ENCODE results near the gene LONRF2.
A peak's percentile ranks its signal among the peaks of the same experiment; 100 is the strongest.

LONRF2 gene

DNA sequence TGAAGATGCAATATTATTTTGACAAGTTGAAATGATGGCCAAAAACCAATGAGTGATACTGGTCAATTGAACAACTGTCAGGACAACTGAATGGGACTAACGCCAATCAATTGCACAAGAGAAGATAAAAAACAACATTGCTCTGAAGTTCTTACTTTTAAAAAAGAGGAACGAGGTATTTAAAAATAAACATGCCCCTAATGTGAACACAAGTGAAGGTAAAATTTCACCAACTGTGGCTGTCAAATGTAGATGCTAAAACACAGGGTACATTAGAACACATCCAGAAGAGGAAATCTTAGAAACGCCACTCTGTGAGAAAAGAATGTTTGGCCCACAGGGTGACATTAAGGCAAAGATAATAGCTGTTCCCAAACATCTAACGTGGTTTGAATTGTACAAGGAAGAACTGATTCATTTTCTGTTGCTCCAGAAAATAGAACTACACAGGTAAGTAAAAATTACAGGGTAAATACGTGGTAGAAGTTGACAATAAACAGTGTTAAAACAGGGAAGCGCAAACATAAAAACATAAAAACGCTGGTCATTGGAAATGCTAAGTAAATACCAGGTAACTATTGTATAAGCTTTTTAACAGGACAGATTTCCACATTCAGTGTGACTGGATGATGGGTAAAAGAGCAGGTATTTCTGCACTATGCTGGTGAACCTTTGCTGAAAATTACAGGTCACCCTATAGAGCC lies 20.3 kb downstream of the LONRF2 start:
- FAIRE-seq, result no peak
- no peak for DNase-seq (ENCODE audit: low spot score)

DNA sequence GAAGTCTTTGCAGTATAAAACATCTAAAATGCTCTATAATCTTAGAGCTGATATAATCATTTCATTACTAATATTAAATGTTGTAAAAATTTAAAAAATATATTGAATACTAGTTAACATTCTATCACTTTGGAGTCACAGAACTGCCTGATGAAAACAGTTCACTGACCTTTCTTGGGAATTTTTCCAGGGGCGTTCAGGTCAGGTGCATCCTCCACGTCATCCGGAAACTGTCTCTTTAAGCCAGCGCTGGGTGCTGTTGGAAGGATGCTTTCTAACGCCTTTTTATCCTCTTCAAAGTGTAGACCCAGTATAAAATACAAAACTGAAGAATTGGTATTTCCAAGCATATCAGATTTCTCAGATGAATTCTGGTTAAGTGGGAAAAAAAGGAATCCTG lies 22.8 kb downstream of the LONRF2 start:
- no peak for DNase-seq (ENCODE audit: low spot score)
- no peak for FAIRE-seq

DNA sequence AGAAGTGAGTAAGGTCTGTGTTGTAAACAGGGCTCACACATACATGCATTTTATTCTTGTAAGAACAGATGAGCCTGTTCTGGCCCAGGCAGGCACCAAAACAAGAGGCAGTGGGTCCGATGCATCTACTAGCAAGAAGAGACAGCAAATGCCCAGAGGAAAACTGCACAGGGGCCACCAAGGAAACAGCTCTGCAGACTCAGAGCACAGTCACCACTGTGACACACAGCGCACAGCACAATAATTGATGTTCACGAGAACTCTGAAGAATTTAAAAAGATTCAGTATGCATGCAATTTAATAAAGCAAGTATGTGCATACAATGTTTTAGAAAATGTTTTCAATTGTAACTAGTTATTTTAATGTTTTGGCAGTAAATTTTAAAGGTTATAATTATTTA lies 24.8 kb downstream of the LONRF2 start:
- FAIRE-seq (no peak), DNase-seq (ENCODE audit: low spot score) (no peak)

DNA sequence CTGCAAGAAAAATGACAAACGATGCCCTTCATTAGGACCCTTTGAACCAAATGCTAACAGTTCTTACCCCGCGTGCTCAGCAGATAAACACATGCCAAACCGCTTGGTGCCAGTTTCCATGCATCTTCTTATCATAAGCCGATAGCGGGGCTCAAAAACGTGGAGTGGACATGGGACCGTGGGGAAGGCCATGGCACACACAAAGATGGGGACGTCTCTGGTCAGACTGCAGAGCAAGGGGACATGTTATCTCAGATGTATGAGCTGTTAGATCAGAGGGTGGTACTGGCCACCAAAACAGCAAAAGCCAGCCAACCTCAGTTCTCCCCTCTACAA lies 28.2 kb downstream of the LONRF2 start:
- DNase-seq (ENCODE audit: low spot score), result no peak
- no peak for FAIRE-seq

DNA sequence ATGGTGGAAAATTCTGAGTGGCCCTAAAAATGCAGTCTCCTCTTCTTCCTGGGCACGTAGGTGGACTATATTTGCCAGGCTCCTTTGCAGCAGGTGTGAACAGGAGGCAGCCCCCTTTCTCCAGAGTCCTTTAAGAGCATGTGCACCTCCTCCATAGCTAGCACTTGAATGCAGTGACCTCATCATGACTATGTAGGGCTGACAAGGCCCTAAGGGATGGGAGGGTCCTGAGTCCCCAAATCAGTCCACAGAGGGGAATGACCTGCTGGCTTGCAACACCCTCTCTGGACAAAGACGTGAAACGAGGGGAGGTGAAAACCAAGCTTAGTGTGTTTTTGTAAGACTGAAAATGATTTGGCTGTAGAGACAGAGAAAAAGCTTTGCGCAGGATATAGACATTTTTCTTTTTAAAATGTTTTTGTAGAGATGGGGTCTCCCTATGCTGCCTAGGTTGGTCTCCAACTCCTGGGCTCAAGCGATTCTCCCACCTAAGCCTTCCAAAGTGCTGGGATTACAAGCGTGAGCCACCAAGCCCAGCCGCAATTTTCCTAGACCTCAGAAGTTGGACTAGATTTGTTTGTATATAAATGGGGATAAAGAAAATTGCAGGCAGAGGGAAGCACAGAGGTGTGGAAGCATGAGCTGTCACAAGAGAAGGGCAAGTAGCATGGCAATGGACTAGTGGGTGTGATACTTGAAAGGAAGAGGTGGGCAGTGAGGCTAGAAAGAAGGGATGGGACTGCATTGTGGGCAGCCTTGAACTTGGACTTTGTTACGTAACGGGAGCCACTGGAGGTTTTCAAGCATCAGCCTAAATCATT lies 28.8 kb downstream of the LONRF2 start:
- FAIRE-seq (no peak), DNase-seq (ENCODE audit: low spot score) (no peak)

DNA sequence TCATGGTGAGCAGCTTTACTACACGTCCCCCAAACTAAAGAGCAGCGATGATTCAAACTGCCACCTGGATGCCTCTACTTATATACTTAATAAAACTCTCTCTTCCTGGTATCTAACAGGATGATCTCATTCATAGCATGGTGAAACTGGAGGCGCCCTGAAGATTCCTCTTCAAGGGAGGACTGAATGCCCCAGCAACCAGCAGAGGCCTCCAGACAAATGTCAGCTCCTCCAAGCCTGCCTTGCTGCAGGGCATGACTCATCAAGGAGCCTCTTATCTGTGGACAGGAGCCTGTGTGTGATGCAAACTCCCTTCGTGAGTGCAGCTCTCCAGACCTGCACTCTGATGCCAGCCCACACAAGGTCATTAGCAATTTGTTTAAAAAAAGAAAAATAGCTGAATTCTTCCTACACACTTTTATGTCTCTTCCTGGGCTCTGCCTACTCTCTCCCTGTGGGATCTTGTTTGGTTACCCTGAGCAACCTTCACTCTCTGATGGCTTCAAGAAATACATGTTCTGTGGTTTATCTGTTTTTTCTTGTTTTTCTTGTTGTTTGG lies 30.2 kb downstream of the LONRF2 start:
- FAIRE-seq (peak; percentile 94), DNase-seq (ENCODE audit: low spot score) (peak; percentile 100)

DNA sequence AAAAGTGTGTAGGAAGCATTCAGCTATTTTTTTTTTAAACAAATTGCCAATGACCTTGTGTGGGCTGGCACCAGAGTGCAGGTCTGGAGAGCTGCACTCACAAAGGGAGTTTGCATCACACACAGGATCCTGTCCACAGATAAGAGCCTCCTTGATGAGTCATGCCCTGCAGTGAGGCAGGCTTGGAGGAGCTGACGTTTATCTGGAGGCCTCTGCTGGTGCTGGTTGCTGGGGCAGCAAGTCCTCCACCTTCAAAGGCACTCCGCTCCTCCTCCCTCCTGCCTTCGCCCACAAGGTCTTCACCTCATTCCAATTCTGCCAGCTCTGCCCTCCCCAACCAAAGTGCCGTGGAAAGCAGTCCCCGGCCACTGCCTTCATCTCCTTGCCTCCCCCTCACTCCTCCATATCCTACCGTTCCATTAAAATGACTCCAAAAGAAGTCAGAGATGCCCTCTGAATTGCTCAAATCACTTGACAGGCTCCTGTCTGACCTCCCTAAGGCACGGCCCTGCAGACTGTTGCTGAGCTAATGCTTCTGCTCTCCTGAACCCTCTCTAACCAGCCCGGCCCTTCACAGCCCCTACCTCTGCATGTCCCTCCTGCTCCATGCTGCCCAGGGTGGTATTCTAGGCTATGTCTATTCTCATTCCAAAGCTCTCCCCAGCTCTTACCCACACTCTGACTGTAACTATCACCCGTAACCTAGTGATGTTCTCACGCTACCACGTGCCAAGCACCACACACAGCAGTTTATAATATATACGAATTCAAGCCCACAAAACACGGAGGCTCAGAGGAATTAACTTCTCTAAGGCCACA lies 30.9 kb downstream of the LONRF2 start:
- peak; percentile 99 for DNase-seq (ENCODE audit: low spot score)
- peak; percentile 90 for FAIRE-seq

DNA sequence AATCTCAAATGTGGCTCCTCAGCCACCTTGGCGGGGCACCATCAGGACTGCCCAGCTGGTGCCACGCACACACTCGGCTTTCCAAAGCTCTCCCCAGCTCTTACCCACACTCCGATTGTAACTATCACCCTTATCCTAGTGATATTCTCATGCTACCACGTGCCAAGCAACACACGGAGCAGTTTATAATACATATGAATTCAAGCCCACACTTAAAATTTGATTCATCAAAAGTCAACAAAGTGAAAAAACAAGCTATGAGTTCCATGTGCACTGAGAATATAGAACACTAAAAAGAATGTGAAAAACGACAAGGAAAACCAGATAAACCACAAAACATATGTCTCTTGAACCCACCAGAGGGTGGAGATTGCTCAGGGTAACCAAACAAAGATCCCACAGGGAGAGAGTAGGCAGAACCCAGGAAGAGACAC lies 31.6 kb downstream of the LONRF2 start:
- DNase-seq (ENCODE audit: low spot score) (no peak), FAIRE-seq (no peak)

DNA sequence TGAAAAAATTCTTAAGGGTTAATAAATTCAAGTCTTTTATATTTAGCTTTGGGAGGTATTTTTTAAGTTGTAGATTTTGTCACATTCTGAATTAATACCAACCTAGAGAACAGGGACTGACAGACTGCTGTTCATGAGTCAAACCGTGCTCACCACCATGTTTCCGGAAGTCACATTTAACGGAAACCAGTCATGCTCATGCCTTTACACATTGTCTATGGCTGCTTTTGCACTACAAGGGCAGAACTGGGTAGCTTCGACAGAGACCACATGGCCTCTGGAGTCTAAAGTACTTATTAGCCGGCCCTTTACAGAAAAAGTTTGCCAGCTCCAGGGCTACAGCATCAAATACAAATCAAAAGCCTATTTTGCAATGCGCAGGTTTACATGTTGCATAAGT lies 33.3 kb downstream of the LONRF2 start:
- FAIRE-seq, result no peak
- DNase-seq (ENCODE audit: low spot score), result peak; percentile 51

DNA sequence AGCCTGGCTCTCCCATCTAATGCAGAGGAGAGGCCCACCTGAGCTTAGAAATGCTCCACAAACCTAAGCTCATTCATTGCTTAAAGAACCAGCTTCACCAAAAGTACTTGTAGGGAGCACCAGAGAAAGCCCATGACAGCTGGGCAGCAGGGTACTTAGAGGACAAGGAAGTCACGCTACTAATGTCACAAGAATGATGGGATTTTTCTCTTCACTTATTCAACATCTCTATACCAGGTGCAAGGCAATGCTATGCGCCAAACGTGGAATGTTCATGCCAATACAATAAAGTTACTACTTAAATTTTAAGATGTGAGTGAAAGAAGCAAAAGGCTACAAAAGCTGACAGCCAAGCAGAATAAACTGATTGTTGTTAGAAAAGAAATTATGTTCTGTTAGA lies 36.0 kb downstream of the LONRF2 start:
- DNase-seq (ENCODE audit: low spot score) (no peak), FAIRE-seq (no peak)

DNA sequence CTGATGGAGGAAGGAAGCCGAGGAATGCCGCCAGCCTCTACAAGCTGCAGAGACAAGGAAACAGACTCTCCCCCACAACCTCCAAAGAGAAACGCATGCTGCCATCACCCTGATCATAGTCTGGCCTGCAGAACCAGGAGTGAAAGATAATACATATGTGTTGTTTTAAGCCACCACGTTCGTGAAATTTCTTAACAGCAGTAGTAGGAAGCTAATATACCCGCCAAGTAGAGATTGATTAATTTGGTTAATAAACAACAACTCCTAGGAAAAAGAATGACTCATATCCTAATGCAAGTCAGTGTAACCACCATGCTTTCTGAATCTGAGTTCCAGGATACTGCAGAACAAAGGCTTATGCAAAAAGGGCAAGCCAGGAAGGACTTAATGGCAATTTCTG lies 36.6 kb downstream of the LONRF2 start:
- FAIRE-seq (peak; percentile 93), DNase-seq (ENCODE audit: low spot score) (peak; percentile 79)

DNA sequence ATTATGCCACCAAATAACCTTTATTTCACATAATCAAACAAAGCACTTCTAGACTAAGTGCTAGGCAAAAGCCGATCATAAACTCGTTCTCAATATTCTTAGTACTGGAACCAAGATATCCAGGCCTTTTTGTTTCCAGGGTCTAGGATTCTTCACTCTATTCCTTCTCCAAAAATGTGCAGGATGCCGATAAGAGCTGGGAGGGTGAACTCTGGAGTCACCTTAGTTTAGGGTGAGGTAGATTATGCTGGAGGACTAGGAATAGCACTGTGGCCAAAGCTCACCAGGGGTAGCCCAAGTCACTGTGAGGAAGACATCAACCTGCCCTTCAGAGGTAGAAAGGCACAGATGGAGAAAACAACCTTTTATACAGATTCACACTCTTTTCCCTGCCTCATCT lies 37.3 kb downstream of the LONRF2 start:
- DNase-seq (ENCODE audit: low spot score) (no peak), FAIRE-seq (no peak)

DNA sequence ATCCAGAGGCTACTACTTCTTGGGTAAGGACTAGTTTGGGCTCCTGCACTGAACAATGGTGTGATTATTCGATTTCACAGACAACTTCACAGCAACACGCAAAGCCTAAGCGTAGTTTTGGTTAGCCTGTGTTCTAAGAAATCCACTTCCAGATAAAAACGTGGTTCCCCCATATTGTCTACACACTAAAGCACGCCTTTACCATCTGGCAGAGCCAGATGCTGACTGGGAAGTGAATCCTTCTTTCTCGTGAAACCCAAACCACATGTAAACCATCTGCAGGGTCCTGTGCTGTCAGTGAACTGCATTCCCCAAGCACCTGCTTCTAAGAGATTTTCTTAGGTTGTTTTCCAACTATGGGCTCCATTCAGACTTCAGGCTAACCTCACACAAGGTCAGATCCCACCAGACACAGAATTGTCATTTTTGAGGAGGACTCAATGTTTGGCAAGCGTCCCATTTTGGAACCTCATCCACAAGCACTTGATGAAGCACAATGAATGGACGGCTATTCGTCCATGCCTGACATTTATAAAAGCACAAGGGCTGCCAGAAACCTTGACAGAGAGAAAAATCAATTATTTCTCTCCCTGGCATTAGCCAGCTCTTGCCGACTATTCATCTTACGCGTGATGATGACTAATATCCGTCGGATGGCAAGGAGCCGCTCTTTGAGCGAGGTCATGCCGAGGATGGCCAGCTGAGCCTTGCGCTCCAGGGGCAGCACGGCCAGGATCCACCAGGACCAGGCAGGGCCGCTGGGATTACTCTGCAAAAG lies 38.4 kb downstream of the LONRF2 start:
- FAIRE-seq (peak; percentile 85), DNase-seq (ENCODE audit: low spot score) (peak; percentile 74)

DNA sequence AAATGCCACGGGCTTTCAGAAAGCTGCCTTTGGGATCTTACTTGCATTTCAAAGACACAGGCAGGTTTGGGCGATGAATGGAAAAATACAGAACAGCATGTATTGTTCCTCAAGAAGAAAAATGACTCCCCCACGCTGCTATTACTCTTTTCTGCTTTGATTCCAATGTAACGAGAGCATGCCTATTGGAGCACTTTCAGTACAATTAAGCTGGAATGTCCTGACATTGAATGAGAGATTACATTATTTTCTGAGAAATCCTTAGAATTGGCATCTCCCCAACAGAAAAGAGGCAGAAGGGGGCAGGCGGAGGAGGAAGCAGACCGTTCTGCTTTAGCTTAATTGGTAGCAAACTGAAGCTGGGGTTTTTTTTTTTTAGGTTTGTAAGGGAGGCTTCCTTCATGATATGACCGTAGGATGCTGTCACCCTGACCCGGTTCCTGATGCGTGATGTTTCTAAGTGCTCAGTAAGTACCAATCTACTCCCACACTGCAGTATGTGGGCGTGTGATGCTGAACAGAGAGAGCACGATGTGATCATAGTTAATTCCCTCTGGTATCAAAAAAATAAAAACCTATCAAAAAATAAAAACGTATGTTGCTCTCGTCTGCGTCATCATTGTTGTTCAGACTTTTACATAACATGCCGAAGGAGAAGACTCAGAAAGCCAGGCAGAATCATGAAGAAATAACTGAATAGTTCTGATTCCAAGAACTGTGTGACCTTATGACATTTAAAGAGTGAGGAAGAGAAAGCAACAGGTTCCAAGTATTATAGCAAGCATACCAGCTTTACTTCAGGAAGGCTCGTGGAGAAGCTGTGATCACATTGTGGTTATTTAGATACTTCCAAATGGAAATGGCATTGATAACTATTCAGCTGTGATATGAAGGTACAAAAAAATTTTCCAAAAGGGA lies 40.5 kb downstream of the LONRF2 start:
- FAIRE-seq, result no peak
- no peak for DNase-seq (ENCODE audit: low spot score)

DNA sequence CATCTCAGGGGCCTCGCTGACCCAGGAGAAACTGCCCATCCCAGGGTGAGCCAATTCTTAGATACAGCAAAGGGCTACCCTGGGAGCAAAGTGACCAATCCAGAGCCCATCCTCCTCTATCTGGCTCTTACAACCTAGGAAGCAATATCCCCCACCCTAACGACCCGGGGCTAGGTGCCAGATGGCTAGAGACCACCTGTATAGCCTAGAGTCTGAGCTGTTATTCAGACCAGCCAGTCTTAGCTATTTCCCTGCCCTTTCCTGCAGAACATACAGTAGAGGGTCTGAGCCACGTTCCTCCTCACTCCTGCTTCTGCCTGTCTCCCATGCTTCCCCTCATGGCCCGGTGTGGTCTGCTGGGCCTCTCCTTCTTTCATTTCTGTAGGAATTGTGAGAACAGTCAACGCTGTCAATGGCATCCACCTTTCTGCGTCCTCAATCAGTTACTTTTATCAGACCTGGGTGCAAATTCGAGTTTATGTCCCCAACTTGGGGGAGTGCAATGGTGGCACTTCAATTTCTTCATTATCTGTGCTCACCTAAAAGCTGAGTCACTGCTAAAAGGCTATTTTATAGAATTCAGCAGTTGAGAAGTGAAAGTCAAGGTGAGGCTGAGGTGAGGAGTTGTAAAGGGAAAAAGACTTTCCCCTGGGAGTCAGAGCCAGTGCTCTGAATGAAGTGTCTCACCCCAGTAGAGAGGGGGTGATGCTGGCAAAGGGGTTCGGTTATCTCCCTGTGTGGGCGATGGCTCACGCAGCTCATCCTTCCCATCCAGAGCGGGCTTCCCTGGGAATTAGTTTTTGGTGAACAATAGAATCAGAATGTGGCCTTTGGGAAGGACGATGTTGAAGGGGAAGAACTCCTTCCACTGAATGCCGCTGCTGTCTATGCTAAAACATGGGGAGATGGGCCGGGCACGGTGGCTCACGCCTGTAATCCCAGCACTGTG lies 42.4 kb downstream of the LONRF2 start:
- no peak for FAIRE-seq
- no peak for DNase-seq (ENCODE audit: low spot score)

DNA sequence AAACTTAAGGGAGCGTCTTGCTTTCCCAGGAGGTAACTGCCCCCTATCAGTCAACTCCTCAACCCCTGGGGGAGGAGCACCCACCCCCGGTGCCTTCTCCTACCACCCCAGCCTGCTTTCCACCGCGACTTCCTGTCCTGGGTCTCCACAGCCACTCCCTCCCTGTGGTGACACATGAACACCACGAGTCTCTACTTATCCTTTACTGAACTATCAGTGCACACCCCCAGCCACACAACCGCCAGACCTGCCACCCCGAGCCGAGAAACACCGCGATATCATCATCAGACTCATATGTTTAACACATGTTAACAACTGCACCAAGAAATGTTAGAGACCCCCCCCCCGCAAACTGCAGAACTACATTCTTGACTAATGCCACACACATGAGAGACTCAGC lies 43.3 kb downstream of the LONRF2 start:
- FAIRE-seq (no peak), DNase-seq (ENCODE audit: low spot score) (no peak)

DNA sequence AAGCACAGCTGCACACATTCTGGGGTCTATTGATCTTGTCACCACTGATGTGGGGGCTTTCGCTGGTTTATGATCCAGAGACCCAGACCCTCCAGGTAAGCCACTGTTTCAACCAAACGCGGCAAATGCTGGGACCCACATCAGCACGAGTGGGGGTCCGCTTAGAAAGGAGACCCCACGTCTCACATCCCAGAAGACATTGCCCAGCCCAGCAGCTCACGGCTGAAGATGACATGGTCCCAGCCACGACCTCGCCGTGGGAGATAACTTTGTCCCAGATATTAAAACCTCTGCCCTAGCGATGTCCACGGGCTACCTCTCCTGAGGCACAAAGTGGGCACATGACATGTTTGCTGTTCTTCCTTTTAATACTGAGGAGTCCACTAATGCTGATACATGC lies 43.8 kb downstream of the LONRF2 start:
- DNase-seq (ENCODE audit: low spot score), result no peak
- FAIRE-seq, result no peak

DNA sequence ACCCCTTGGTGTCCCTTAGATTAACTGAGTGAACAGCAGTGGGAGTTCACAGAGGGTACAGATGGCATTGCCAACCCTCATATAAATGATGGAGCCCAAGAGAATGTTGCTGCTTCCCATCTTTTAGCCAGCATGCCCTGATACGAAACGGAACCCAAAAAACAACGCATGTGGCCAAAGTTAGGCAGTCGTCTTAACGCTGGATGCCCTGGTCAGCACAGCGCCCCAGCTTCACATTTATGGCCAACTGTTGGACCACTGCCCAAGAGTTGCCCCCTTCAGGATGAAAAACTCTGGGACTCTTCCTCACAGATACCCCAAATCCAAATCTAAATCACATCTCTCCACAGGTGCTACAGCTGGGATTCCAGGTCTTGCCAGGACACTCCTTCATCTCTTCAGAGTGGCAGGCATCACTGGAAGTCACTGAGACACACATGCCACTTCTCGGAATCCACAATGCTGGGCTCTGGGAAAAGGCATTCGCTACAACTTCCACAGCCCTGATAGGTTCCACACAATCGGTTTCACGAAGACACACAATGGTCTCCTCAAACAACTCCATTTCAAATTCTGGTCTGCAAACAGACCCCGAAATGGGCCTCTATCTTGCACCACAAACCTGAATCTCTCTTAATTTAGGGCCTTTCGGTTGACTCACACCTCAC lies 44.6 kb downstream of the LONRF2 start:
- no peak for FAIRE-seq
- DNase-seq (ENCODE audit: low spot score), result no peak
